GM18951 (cell line): ENCODE results near the gene CCDC196.

Experiments
- POLR2A ChIP-seq: IDR thresholded peaks from 4 replicates; pipeline ENCODE4 v1.6.1; 2011; ENCODE audit warnings: mild to moderate bottlenecking; ENCODE audit not compliant: insufficient read length, insufficient read depth; ENCODE audit errors: extremely low read depth
- in situ Hi-C: fragments of 300-500 bp; cut with MboI; formaldehyde crosslinking; loops from one replicate; pipeline ENCODE4 v1.12.0; 2022; ENCODE audit warnings: low sequenced_read_pairs, mixed read lengths, inconsistent platforms; ENCODE audit not compliant: unreplicated experiment

The CCDC196 gene, protein sequence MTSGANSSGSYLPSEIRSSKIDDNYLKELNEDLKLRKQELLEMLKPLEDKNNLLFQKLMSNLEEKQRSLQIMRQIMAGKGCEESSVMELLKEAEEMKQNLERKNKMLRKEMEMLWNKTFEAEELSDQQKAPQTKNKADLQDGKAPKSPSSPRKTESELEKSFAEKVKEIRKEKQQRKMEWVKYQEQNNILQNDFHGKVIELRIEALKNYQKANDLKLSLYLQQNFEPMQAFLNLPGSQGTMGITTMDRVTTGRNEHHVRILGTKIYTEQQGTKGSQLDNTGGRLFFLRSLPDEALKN

DNA sequence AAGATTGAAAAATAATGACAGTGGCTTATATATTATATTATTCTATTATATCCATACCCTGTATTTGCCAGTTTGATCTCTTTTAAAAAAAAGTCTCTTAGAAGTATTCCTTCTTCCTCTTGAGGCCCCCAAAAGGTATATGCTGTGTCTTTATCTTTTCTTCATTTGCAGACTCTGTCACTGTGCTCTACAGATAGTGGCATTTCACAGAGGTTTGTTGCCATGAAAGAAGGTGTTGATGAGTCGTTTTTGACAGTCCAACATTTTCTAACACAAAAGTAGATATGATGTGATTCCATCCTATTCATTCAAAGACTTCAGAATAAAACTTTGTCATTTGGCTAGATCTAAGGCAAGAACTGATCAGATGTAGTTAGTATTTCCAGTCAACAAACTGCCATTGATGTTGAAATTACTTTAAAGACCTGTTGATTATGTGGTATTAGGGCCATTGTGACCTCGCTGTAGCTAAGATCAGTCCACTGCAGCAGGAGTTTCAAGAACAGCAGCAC, at the start of gene CCDC196:
Gene CCDC196 (plus strand): TSS at position 462 of the 512 bp plus-strand sequence. CDS start 132 bp downstream, outside the sequence.
- in situ Hi-C loops = loop anchor here (25.0 kb wide), 1 partner anchor 626 kb away; no protein-coding TSS in a partner anchor

DNA sequence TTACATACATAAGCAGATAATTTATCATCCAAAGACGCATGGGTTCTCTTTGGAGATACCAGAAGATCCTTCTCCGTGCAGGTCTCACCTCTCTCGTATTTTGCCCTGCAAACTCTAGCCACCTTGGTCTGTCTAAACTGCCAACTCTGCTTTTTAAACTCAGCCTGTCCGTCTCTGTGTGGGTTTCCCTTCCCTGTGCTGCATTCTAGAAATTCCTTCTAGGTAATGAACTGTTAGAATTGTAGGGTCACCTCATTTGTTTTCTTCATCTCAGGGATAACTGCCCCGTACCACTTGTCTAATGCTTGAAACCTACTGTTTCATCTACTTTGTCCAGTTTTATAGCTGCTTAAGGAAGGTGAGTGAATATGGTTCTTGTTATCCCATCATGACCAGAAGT, 45.4 kb upstream of the CCDC196 start:
- in situ Hi-C loops = no loop called here
- TF ChIP-seq POLR2A = no peak

More for the DNA sequence above, at the start of gene CCDC196:
- TF ChIP-seq POLR2A = no peak

DNA sequence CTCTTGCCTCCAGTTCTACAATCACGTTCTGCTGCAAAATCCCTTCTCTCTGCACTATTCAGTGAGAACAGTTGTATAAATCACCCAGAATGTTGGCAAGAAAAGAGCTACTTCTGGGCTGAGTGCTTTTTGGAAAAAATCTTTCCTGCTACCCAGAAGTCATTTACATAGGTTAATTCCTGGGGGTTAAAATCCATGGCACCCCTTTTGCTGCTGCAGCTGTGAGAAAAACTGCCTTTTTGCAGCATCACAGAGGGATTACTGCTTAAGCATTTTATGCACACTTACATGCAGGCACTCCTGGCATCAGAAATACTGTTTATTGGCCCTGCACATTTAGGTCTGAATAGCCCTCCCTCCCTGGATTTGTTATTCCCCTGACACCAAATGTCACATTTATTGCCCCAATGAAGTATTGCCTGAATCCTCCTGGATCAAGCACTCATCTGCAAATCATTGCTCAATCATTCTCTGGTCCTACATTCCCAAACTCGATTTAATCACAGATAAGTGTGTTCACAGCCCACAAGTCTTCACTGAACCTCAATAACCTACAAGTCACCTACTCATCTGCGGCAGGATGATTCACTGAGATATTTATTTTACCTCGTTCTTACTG, 43.1 kb upstream of the CCDC196 start:
- in situ Hi-C loops = no loop called here
- no peak for TF ChIP-seq POLR2A

DNA sequence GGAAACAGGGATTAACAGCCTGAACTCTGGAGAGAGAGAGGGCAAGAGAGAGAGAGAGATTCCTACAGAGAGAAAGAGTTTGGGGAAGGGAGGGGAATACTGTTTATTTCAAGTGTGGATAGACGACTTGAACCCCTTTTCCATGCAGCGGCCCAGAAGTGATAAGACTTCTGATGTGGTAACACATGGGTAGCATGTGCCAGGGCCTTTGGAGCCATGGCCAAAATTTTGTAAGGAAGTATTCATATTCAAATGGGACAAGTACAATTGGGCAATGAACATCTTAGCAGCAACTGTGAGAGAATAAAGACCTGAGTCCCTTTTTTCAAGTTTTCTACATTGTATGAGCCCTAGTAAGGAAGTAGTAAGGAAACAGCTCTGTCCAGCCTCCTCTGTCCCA, 42.4 kb upstream of the CCDC196 start:
- in situ Hi-C loops = no loop called here
- no peak for TF ChIP-seq POLR2A

DNA sequence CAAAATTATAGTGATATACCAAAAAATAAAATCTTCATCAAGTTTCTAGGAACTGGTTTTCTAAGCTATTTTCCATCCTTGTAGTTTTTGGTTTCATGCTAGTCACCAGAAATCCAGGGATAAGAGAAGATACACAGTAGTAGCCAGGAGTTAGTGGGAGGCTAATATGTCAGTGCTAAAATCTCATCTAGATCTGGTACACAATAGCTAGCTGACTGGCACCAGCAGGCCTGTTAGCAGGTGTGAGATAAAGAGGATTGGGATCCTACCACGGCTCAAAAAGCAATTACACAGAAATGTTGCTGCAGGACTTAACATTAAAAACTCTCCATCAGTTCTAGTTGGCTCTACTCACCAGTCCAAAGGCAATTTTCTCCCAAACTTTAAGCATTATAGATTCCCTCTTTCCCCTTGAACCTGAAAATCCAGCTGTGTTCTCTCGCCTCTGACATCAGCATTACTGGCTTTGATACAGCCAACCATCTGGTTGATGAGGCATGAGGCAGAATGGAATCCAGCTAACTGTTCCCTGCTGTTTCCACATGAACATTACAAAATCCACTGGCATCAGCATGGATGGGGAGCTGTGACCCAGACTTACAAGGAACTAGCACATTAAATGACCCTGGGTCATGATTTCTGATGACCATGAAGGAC, 41.8 kb upstream of the CCDC196 start:
- in situ Hi-C loops = no loop called here
- TF ChIP-seq POLR2A = no peak

DNA sequence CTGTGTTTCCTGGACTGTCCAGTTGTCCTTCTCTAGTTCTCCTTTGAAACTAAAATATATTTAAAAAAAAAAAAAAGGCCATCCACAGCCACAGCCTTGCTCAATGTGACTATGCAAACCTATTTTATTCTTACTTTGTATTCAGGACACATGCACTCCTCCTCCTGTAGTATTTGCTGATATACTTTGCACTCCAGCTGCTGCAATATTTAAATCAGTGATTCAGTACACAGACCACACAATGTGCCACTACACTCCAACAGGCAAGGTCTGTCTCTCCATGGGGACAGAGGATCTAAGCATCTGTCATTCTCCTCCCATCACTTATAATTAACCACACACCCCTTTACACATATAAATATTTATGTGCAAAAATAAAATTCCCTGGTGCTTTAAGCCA, 40.2 kb upstream of the CCDC196 start:
- no peak for TF ChIP-seq POLR2A
- in situ Hi-C loops = no loop called here

DNA sequence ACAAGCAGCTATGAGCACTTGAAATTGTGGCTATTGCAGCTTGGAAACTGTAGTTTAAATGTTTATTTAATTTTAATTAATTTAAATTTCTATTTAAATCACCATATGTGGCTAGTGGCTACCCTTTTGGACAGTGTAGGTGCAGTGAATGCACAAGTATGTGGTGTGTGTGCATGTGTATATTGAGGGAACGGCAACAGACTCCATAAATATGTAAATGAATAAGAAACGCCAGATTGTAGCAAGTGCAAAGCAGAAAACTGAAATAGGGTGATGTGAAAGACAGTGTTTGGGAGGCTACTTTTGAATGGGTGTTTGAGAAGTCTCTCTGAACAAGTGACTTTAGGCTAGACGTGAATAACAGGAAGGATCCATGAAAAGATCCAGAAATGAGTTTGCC, 32.7 kb upstream of the CCDC196 start:
- TF ChIP-seq POLR2A = no peak
- in situ Hi-C loops = no loop called here

DNA sequence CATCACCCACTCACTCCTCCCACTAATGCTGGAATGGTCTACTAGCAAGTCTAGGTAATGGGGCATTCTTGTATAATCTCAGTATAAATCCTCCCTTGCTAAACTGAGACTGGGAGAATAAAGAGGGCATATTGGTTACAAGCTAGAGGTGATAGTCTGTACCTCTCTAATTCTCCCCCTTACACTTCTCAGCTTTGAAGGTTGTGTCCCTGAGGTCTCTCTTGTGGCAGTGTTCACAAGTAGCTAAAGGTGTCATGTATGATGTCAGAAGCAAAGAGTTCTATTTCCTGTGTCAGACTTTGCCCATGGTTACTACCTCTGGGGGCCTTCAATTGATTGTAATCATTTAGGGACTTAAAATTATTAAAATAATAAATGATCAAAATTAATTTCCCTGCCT, 26.6 kb upstream of the CCDC196 start:
- no peak for TF ChIP-seq POLR2A
- in situ Hi-C loops = no loop called here

DNA sequence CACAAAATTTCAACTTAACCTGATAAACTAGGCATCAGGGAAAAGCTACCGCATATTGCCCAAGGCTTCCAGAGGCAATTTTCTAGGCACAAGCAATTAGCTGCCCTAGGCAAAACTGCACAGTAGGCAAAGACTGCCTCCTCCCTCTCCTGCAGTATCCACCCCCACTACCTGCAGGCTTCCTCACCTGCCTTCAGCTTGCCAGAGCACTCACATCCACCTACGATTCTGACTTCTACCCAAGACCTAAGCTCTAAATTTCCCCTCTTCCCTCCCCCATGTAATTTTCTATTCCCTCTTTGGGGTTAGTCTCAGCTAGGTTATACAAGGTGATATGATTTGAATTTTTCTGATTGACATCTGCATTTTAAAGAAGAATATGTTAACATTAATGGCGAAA, 21.9 kb upstream of the CCDC196 start:
- in situ Hi-C loops = no loop called here
- TF ChIP-seq POLR2A = no peak

DNA sequence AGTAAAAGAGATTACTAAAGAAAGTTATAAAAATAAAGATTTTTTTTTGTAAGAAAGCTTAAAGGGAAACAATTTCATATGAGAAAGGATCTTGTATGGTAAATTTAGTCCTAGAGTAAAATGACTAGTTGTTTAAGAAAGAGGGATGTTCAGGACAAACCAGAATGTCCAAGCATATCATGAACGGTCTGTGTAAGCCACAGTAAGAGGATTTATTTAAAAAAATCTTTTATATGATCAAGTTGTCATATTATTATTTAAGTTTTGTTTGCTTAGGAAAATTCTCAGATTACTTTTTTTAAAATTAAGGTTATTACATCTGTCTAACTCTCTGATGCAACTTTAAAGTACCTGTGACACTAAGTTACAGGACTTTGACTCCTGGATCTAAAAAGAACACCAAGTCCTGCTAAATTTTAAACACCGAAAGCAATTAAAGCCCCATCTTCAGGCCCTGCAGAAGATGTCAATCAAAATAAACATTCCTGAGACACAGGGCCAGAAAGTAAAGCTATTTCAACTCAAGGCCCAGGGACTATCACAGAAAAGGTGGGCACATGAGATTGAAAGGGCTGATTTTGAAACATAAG, 17.3 kb upstream of the CCDC196 start:
- no peak for TF ChIP-seq POLR2A
- in situ Hi-C loops = no loop called here

DNA sequence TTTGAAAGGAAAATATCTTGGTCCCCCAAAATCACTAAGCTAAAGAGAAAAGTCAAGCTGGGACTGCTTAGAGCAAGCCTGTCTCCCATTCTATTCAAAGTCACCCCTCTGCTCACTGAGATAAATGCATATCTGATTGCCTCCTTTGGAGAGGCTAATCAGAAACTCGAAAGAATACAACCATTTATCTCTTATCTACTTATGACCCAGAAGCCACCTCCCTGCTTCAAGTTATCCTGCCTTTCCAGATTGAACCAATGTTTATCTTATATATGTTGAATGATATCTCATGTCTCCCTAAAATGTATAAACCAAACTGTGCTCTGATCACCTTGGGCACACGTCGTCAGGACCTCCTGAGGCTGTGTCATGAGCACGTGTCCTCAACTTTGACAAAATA, 14.6 kb upstream of the CCDC196 start:
- no peak for TF ChIP-seq POLR2A
- in situ Hi-C loops = no loop called here

DNA sequence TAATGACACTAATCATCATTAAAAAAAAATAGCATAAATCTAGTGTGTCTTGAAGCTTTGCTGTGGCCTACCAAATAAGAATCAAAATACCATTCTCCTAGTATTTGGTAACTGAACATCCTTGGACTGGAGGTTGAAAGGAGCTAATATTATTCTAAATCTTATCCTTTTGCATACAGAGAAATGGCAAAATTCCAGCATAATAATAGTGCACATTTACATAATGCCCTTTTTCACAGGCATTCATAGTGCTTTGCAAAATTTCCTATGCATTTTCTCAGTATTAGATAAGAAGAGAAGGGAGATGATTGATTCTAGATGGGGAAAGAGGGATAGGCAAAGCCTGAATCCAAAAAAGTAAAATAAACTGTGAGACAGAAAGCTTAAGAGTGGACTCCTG, 13.9 kb upstream of the CCDC196 start:
- TF ChIP-seq POLR2A = no peak
- in situ Hi-C loops = no loop called here

DNA sequence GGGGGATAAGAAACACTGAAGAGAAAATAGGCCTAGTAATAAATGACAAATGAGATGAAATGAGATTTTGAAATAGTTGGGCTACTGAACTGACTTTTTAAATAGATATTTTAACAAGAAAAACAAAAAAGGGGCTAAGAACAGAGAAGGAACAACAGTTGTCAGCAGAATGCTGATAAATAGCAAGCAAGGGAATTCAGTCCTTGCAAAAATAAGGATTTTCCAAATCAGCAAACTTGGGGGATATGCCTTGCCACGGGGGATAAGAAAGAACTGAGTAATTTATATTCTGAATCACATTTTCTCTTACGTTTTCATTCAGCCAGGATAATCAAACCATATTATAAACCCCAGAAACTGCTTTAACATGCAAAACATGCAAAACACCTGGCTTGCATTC, 12.9 kb upstream of the CCDC196 start:
- in situ Hi-C loops = no loop called here
- no peak for TF ChIP-seq POLR2A

DNA sequence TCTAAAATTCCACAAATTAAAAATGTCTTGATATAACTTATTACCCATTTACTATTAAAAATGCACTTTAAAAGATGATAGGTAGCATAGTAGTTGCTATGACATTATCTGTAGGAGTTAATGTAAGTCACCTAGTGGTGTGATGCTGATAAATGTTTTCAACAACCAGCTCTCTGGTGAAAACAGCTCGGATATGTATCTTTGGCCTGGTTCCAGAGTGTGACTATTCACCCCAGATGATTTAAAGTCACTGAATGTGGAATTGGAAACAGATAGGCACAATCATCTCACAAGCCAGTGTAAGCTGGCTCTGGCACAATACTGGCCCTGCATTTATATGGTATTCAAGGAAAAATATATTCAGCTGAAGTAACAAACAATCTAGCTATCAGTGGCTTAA, 9.2 kb upstream of the CCDC196 start:
- in situ Hi-C loops = loop anchor here (25.0 kb wide), 1 partner anchor 635 kb away; no protein-coding TSS in a partner anchor
- TF ChIP-seq POLR2A = no peak

DNA sequence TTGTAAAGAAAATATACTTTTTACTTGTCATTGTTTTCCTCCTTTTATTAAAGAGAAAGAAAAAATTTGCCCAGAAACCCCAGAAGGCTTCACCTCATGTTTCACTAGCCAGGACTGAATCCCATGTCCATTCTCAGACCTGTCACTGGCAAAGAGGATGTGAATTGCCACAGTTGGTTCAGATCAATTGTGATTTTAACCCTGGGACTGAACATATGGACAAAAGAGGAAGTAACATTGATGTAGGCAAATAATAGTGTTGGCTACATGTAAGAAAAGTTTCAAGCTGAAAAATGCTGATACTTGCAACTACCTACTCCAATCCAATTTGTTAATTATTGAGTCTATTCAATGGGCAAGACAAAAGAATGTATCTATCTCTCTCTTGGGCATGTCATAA, 8.6 kb upstream of the CCDC196 start:
- in situ Hi-C loops = loop anchor here (25.0 kb wide), 1 partner anchor 635 kb away; no protein-coding TSS in a partner anchor
- no peak for TF ChIP-seq POLR2A
